Transverse colon (tissue), 4 donors: ENCODE measurements around the gene OR10A5.

Experiments used
- CTCF ChIP-seq, 5 experiments: fragments of 200-600 bp in 3 of 5; fragments of 450-650 bp in 2 of 5; sonication (generic) in 3 of 5; IDR thresholded peaks; 1 replicate in 2 of 5; 2 replicates in 3 of 5; pipeline ENCODE4 v1.5.1; 2016 to 2017; ENCODE audit warnings: antibody characterized with exemption in 5 of 5, inconsistent platforms in 3 of 5, mild to moderate bottlenecking in 2 of 5, moderate library complexity in 1 of 5
- POLR2A ChIP-seq: fragments of 450-650 bp; IDR thresholded peaks from one replicate; pipeline ENCODE4 v1.6.1; 2016; ENCODE audit warnings: antibody characterized with exemption, mild to moderate bottlenecking, moderate library complexity
- POLR2AphosphoS5 ChIP-seq, 3 donors: sonication (generic); formaldehyde crosslinking; IDR thresholded peaks; one replicate each; pipeline ENCODE4 v1.6.1; 2016; ENCODE audit warnings: antibody characterized with exemption in 3 of 3

- no peak for TF ChIP-seq CTCF (IDR thresholded peaks at IDR 0.05)
- TF ChIP-seq POLR2A, result no peak
- no peak for TF ChIP-seq POLR2AphosphoS5 (IDR thresholded peaks at IDR 0.05)
Measured at GRCh38 chr11:6889835-6890234, 44.4 kb downstream of the OR10A5 start.
